Measurements from ENCODE around the gene FAM13B.
"Not testable (repeated sequence)": the region's sequence is repeated elsewhere in the genome, so short reads cannot be mapped to it uniquely, and the experiment has no call there.

The FAM13B gene

DNA sequence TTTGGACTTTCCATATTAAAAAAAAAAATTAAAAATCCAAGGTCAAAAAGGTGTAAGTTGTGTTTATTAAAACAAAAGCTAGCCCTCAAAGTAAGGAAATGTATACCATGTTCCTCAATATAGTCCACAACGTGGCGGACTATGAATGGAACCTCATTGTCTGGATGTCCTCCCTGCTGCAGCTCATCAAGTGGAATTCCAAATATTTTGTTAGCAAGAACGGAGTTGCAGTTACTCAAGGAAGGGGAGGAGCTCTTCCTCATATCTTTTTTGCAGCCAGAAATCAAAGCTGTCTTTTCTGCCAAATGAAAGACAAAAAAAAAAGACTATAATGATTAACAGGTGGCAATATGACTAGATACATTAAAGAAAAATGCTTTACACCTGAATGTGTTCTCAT, 14.0 kb downstream of the FAM13B start:
- Histone ChIP-seq H3K79me2 (ENCODE audit: control insufficient read depth, insufficient read depth, low read length, unreplicated experiment) (peaks cover 59% of the 10 kb centered on the region), H3K4me3 (ENCODE audit: low read depth, low read length) (no peak overlapping the region), H3K4me1 (ENCODE audit: control insufficient read depth, insufficient read depth, low read length, unreplicated experiment) (peaks cover 8% of the 10 kb centered on the region), H3K36me3 (ENCODE audit: insufficient read depth, low read length) (peaks cover 46% of the 10 kb centered on the region), H3K27me3 (ENCODE audit: insufficient read depth, low read length) (no peaks in the 10 kb centered on the region), H2AFZ (ENCODE audit: low read length, unreplicated experiment) (no peak overlapping the region), H3K27ac (ENCODE audit: low read depth, low read length) (no peak overlapping the region)

DNA sequence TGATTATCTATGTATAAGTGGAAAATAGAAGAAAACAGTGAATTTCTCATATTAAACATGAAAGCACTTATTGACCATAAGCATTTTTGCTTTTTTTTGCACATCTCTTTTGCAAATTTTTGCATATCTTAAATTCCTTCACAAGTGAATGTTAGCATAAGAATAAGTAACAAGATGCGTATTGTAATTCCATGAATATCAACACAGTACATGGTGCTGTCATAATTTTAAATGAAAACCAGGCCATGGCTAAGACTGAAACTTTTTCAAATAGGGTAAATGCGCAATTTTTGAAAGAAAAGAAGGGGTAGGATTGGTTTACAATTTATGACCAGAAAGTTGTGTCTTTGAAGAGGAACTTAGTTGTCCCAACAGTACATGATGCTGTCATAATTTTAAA, 17.0 kb downstream of the FAM13B start:
- peaks cover 35% of the 10 kb centered on the region for H3K79me2 ChIP-seq (ENCODE audit: control insufficient read depth, insufficient read depth, low read length, unreplicated experiment)
- peaks cover 42% of the 10 kb centered on the region for H3K36me3 ChIP-seq (ENCODE audit: insufficient read depth, low read length)
- no peak overlapping the region for H2AFZ ChIP-seq (ENCODE audit: low read length, unreplicated experiment)
- no peak overlapping the region for H3K27ac ChIP-seq (ENCODE audit: low read depth, low read length)
- H3K4me3 ChIP-seq (ENCODE audit: low read depth, low read length) = no peak overlapping the region
- peaks cover 8% of the 10 kb centered on the region for H3K4me1 ChIP-seq (ENCODE audit: control insufficient read depth, insufficient read depth, low read length, unreplicated experiment)
- H3K27me3 ChIP-seq (ENCODE audit: insufficient read depth, low read length) = no peaks in the 10 kb centered on the region

DNA sequence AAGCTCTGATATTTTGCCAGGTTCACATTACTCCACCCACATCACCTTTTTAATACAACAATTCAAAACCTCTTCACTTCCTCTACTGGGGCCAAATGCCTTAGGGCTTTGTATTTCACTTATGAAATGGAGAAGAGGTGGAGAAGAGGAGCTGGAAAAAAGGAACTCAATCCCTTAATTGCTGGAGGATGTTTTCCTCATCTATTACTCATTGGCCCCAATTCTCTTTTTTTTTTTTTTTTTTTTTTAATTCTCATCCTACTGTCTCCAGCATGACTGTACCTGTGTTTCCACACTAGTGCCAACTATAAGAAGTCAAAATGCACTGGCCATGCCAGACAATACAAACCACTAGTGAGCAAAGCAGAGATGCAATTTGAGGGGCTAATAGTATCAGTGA, 20.9 kb downstream of the FAM13B start:
- Histone ChIP-seq H3K27ac (ENCODE audit: low read depth, low read length) (no peak overlapping the region), H2AFZ (ENCODE audit: low read length, unreplicated experiment) (no peak overlapping the region), H3K4me1 (ENCODE audit: control insufficient read depth, insufficient read depth, low read length, unreplicated experiment) (peaks cover 8% of the 10 kb centered on the region), H3K4me3 (ENCODE audit: low read depth, low read length) (no peak overlapping the region), H3K36me3 (ENCODE audit: insufficient read depth, low read length) (peaks cover 21% of the 10 kb centered on the region), H3K79me2 (ENCODE audit: control insufficient read depth, insufficient read depth, low read length, unreplicated experiment) (peaks cover 16% of the 10 kb centered on the region), H3K27me3 (ENCODE audit: insufficient read depth, low read length) (no peaks in the 10 kb centered on the region)

DNA sequence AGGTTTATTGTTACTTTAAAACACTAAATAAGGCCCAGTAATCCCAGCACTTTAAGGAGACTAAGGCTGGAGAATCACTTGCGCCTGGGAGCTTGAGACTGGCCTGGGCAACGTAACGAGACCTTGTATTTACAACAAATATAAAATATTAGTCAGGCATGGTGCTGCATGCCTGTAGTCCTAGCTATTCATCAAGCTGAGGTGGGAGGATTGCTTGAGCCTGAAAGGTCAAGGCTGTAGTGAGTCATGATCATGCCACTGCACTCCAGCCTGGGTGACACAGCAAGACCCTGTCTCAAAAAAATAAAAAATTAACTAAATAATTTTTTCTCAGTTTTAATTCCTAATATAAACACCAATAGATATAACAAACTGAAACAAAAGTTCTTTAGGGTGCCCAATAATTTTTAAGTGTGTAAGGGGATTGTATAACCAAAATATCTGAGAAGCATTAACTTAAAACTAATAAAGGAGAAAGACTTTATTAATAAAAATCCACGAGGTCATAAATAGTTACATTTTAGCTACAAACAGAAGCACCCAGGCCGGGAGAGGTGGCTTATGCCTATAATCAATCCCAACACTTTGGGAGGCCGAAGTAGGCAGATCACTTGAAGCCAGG, 32.7 kb downstream of the FAM13B start:
- peaks cover 30% of the 10 kb centered on the region for H3K79me2 ChIP-seq (ENCODE audit: control insufficient read depth, insufficient read depth, low read length, unreplicated experiment)
- no peak overlapping the region for H2AFZ ChIP-seq (ENCODE audit: low read length, unreplicated experiment)
- peak overlapping the region; percentile 74 for H3K27ac ChIP-seq (ENCODE audit: low read depth, low read length)
- H3K4me1 ChIP-seq (ENCODE audit: control insufficient read depth, insufficient read depth, low read length, unreplicated experiment) = peaks cover 22% of the 10 kb centered on the region
- H3K27me3 ChIP-seq (ENCODE audit: insufficient read depth, low read length) = no peaks in the 10 kb centered on the region
- peaks cover 16% of the 10 kb centered on the region for H3K36me3 ChIP-seq (ENCODE audit: insufficient read depth, low read length)
- H3K4me3 ChIP-seq (ENCODE audit: low read depth, low read length) = no peak overlapping the region

DNA sequence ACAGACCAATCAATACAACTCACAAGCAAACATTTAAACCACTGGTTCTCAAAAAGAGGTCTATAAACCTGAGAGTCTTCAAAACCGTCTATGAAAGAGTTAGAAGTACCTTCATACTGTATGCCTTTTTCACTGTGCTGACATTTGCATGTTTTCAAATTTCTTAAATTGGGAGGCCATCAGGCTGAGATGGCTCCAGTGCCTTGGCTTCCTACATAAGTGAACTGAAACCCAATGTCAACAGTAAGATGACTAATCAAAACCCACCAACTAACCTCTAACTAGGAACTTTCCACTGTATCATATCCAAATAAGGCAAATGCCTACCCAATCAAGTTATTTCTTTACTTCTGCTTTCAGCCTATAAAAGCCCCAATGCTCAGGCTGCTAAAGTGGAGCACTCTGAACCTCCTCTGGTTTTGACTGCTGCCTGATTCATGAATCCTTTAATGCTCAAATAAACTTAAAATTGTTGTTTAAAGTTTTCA, 35.1 kb downstream of the FAM13B start:
- Histone ChIP-seq H2AFZ (ENCODE audit: low read length, unreplicated experiment) (no peak overlapping the region), H3K27ac (ENCODE audit: low read depth, low read length) (no peak overlapping the region), H3K27me3 (ENCODE audit: insufficient read depth, low read length) (no peaks in the 10 kb centered on the region), H3K4me3 (ENCODE audit: low read depth, low read length) (no peak overlapping the region), H3K36me3 (ENCODE audit: insufficient read depth, low read length) (peaks cover 16% of the 10 kb centered on the region), H3K4me1 (ENCODE audit: control insufficient read depth, insufficient read depth, low read length, unreplicated experiment) (peaks cover 27% of the 10 kb centered on the region), H3K79me2 (ENCODE audit: control insufficient read depth, insufficient read depth, low read length, unreplicated experiment) (peaks cover 42% of the 10 kb centered on the region)

DNA sequence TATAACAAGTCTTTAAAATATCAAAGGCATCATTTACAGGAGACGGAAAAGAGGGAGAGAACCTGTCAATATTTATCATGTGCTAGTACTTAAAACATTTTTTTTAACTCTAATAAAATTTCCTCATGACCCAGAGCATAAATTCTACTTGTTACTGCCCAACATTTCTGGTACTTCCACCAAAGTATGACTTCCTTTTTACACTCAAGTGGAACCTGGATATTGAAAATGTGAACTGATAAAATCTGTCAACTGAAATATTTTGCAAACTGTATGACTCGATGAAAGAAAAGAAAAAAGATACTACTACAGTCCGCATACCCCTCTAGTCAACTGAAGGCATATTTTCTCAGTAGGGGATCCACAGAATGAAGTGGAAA, 37.1 kb downstream of the FAM13B start:
- H3K27me3 ChIP-seq (ENCODE audit: insufficient read depth, low read length) = no peaks in the 10 kb centered on the region
- no peak overlapping the region for H3K4me3 ChIP-seq (ENCODE audit: low read depth, low read length)
- H3K79me2 ChIP-seq (ENCODE audit: control insufficient read depth, insufficient read depth, low read length, unreplicated experiment) = peaks cover 44% of the 10 kb centered on the region
- peaks cover 16% of the 10 kb centered on the region for H3K36me3 ChIP-seq (ENCODE audit: insufficient read depth, low read length)
- peak overlapping the region; percentile 35 for H3K27ac ChIP-seq (ENCODE audit: low read depth, low read length)
- H3K4me1 ChIP-seq (ENCODE audit: control insufficient read depth, insufficient read depth, low read length, unreplicated experiment) = peaks cover 27% of the 10 kb centered on the region
- no peak overlapping the region for H2AFZ ChIP-seq (ENCODE audit: low read length, unreplicated experiment)

DNA sequence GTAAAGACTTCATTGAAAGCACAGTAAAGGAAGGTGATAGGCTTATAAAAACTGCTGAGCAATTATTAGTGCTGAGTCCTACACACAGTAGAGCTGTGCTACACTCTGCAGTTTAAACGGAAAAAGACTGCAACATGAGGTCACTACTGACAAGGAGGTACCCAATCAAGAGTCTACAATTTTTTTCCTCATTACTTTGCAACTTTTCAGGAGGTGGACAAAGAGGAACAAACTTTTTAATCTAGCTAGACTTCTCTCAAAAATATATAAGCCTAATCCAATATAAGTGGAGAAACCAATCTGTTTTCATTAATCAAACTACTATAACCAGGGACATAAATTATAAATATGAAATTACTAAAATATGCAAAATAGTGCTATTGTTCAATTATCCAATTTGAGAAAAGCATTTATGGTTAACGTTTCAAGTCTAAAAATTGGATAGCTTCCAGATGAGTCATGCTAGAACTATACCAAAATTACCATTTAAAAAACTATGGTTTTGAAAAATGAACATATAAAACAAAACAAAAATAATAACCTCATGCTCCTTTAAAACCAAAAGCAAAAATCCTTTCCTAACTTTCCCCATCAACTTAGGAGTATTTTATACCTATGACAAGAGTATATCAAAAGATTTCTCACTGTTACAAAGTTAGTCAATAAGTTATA, 37.7 kb downstream of the FAM13B start:
- Histone ChIP-seq H3K36me3 (ENCODE audit: insufficient read depth, low read length) (peaks cover 16% of the 10 kb centered on the region), H3K27ac (ENCODE audit: low read depth, low read length) (peak overlapping the region; percentile 35), H2AFZ (ENCODE audit: low read length, unreplicated experiment) (no peak overlapping the region), H3K27me3 (ENCODE audit: insufficient read depth, low read length) (no peaks in the 10 kb centered on the region), H3K79me2 (ENCODE audit: control insufficient read depth, insufficient read depth, low read length, unreplicated experiment) (peaks cover 44% of the 10 kb centered on the region), H3K4me1 (ENCODE audit: control insufficient read depth, insufficient read depth, low read length, unreplicated experiment) (peaks cover 23% of the 10 kb centered on the region), H3K4me3 (ENCODE audit: low read depth, low read length) (no peak overlapping the region)

DNA sequence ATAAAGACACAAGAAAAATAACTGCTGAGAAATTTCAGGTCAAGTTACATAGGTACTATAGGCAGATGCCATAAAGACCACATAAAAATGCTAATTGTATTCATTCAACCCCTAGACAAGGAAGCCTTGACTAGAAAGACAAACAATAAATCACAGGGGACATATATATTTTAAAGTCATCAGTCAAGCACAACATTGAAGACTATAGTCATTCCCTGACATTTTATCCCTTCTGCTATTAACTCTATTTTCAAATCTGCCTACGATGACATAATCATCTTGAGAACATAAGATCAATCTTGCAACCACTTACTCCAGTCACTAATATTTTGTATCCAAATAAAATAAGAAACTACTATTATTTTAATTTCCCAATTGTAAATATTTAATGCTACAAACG, 38.3 kb downstream of the FAM13B start:
- no peaks in the 10 kb centered on the region for H3K27me3 ChIP-seq (ENCODE audit: insufficient read depth, low read length)
- H3K36me3 ChIP-seq (ENCODE audit: insufficient read depth, low read length) = peaks cover 16% of the 10 kb centered on the region
- peaks cover 42% of the 10 kb centered on the region for H3K79me2 ChIP-seq (ENCODE audit: control insufficient read depth, insufficient read depth, low read length, unreplicated experiment)
- no peak overlapping the region for H2AFZ ChIP-seq (ENCODE audit: low read length, unreplicated experiment)
- peaks cover 18% of the 10 kb centered on the region for H3K4me1 ChIP-seq (ENCODE audit: control insufficient read depth, insufficient read depth, low read length, unreplicated experiment)
- no peak overlapping the region for H3K27ac ChIP-seq (ENCODE audit: low read depth, low read length)
- no peak overlapping the region for H3K4me3 ChIP-seq (ENCODE audit: low read depth, low read length)

DNA sequence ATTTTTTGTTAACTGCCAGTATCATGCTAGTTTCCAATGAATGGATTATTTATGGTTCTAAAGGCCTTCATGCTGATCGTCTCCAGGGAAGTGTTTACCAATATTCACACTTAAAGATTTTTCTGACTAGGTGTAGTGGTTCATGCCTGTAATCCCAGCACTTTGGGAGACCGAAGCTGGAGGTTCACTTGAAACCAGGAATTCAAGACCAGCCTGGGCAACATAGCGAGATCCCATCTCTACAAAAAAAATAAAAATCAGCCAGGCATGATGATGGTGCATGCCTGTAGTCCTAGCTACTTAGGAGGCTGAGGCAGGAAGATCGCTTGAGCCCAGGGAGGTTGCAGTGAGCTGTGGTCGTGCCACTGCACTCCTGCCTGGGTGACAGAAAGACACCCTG, 43.5 kb downstream of the FAM13B start:
- Histone ChIP-seq H3K79me2 (ENCODE audit: control insufficient read depth, insufficient read depth, low read length, unreplicated experiment) (peaks cover 10% of the 10 kb centered on the region), H3K4me1 (ENCODE audit: control insufficient read depth, insufficient read depth, low read length, unreplicated experiment) (no peaks in the 10 kb centered on the region)

DNA sequence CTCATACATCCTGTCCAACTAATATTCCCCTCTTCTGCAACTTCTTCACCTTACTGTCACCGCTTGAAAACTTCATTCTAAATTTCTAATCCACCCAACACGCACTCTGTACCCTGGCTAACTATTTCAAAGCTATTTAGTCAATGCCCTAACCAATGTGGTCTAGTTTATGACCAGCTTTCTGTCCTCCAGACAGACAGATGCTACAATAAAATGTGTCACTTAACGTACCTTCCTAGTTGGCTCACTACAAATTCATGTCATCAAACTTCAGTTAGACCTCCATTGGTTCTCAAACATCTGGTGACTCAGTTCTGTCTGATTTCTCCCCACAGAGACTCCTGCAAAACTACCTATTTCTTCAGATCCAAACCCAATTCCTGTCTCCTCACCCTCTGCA, 57.7 kb downstream of the FAM13B start:
- Histone ChIP-seq H3K79me2 (ENCODE audit: control insufficient read depth, insufficient read depth, low read length, unreplicated experiment) (no peaks in the 10 kb centered on the region), H3K4me3 (ENCODE audit: low read depth, low read length) (no peak overlapping the region), H3K27me3 (ENCODE audit: insufficient read depth, low read length) (no peaks in the 10 kb centered on the region), H3K36me3 (ENCODE audit: insufficient read depth, low read length) (peaks cover 8% of the 10 kb centered on the region), H3K27ac (ENCODE audit: low read depth, low read length) (no peak overlapping the region), H3K4me1 (ENCODE audit: control insufficient read depth, insufficient read depth, low read length, unreplicated experiment) (no peaks in the 10 kb centered on the region), H2AFZ (ENCODE audit: low read length, unreplicated experiment) (no peak overlapping the region)

More for the DNA sequence above, 43.5 kb downstream of the FAM13B start:
- no peak overlapping the region for H3K27ac ChIP-seq (ENCODE audit: low read depth, low read length)
- no peak overlapping the region for H2AFZ ChIP-seq (ENCODE audit: low read length, unreplicated experiment)
- no peaks in the 10 kb centered on the region; the same call in 1 of the 2 replicates for H3K36me3 ChIP-seq (ENCODE audit: insufficient read depth, low read length)
- H3K4me3 ChIP-seq (ENCODE audit: low read depth, low read length) = no peak overlapping the region
- H3K27me3 ChIP-seq (ENCODE audit: insufficient read depth, low read length) = no peaks in the 10 kb centered on the region

DNA sequence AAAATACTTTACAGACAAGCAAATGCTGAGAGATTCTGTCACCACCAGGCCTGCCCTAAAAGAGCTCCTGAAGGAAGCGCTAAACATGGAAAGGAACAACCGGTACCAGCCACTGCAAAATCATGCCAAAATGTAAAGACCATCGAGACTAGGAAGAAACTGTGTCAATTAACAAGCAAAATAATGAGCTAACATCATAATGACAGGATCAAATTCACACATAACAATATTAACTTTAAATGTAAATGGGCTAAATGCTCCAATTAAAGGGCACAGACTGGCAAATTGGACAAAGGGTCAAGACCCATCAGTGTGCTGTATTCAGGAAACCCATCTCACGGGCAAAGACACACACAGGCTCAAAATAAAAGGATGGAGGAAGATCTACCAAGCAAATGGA, 62.5 kb downstream of the FAM13B start:
- not testable (repeated sequence) for H3K4me1 ChIP-seq (ENCODE audit: control insufficient read depth, insufficient read depth, low read length, unreplicated experiment); H3K79me2 ChIP-seq (ENCODE audit: control insufficient read depth, insufficient read depth, low read length, unreplicated experiment); H3K27ac ChIP-seq (ENCODE audit: low read depth, low read length); H3K36me3 ChIP-seq (ENCODE audit: insufficient read depth, low read length); H2AFZ ChIP-seq (ENCODE audit: low read length, unreplicated experiment); H3K4me3 ChIP-seq (ENCODE audit: low read depth, low read length); H3K27me3 ChIP-seq (ENCODE audit: insufficient read depth, low read length)

Data from ACC112 (cell line).